Loucy (cell line): Measurements from ENCODE around the gene CDH24.

Experiments used
- CTCF ChIP-seq: fragments of 200-600 bp; sonication (generic); conservative IDR thresholded peaks from 2 replicates; pipeline ENCODE4 v1.5.1; 2014; ENCODE audit warnings: mild to moderate bottlenecking, antibody characterized with exemption, low read length
- EZH2phosphoT487 ChIP-seq: fragments of 200-600 bp; IDR thresholded peaks from 2 replicates; pipeline ENCODE4 v1.6.1; 2018; ENCODE audit warnings: antibody characterized with exemption, mild to moderate bottlenecking, moderate library complexity, borderline replicate concordance

- no peak for TF ChIP-seq CTCF
- TF ChIP-seq EZH2phosphoT487 = no peak
These were observed 12.5 kb downstream of the CDH24 start for GRCh38 chr14:23044840-23045239.
